Measurements from ENCODE around the gene RAD21L1. TPM values are rescaled to one million over a fixed set of nuclear protein-coding genes. Genes with fewer than 3 reads are reported as not detected.
A peak's percentile ranks its signal among the peaks of the same experiment; 100 is the strongest.

Gene RAD21L1
- polyA plus RNA-seq, 1 experiment: 0.04 TPM

DNA sequence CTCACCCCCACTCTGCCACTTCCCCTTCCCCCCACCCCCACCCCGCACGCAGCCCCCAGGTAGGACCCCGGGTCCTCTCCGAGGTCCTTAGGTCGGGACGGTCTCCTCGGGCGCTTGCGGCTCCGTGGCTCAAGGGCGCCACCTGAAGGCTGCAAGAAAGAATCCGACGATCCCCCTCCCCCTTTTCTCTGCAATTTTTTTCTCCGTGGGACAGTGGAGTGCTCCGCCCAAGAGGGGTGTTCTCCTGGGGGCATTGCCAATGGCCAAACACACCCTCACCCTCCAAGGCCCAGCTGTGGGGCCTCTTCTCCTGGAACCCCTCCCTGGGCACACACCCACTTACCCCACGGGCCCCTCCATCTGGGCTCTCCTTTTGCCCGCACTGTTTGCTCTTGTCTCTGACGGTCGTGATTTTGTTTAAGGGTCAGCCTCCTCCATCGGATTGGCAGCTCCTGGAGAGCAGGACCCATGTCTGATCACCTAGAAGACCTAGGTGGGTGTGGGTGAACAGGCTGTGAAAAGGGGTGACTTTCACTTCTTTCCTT, 40.0 kb upstream of the RAD21L1 start:
- H3K27me3 ChIP-seq (ENCODE audit: control insufficient read depth, insufficient read depth, low read length): peaks cover 44% of the 10 kb centered on the region
- DNase-seq (ENCODE audit: low read depth, low spot score): no peak
- CTCF ChIA-PET: interaction anchor here (0.6 to 1.5 kb wide), 5 partner anchors 10 to 942 kb away, joined by 3 to 12 read pairs (median 4); no protein-coding TSS in a partner anchor

GRCh38 chr20:1186367-1186991, 39.4 kb upstream of the RAD21L1 start:
- no peaks in the 10 kb centered on the region for H3K9me3 ChIP-seq (ENCODE audit: control insufficient read depth, insufficient read depth, low read length)
- H3K27me3 ChIP-seq (ENCODE audit: control insufficient read depth, insufficient read depth, low read length): peaks cover 46% of the 10 kb centered on the region
- no peak overlapping the region for H3K4me3 ChIP-seq (ENCODE audit: low read depth, low read length)

More for the DNA sequence above, 40.0 kb upstream of the RAD21L1 start:
- no peak overlapping the region for H3K27ac ChIP-seq (ENCODE audit: low read depth, low read length)
- peak; percentile 59 for TF ChIP-seq CTCF (IDR thresholded peaks at IDR 0.05; ENCODE audit: low read depth, low read length)
- no peaks in the 10 kb centered on the region for H3K9me3 ChIP-seq (ENCODE audit: control insufficient read depth, insufficient read depth, low read length)
- peak overlapping the region; percentile 37 for H3K4me3 ChIP-seq (ENCODE audit: low read depth, low read length)
- POLR2A ChIA-PET: no interaction called here

DNA sequence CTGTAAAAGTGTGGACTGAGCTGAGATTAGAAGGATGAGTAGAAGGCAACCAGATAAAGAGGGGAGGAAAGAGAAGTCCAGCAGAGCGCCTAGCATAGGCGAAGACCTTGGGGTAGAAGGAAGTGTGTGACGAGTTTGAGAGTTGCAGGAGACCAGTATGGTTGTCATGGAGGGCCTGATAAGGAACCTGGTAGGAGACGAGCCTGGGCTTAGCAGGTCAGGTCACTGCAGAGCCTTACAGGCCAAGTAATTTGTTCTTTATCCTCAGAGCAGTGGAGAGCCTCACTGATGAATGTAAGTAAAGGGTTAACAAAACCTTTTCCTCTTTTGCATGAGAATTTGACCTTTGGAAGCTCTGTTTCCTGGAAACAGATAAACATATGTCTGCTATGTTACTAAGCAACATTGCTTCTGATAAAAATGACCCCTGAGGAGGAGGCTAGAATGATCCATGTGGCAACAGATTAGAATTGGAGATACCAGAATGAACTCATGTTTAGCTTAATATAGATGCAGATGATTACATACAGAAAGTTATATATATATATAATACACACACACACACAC, 38.2 kb upstream of the RAD21L1 start:
- Histone ChIP-seq H3K4me3 (ENCODE audit: low read depth, low read length) (no peak overlapping the region), H3K27ac (ENCODE audit: low read depth, low read length) (no peak overlapping the region), H3K27me3 (ENCODE audit: control insufficient read depth, insufficient read depth, low read length) (peaks cover 44% of the 10 kb centered on the region), H3K9me3 (ENCODE audit: control insufficient read depth, insufficient read depth, low read length) (no peaks in the 10 kb centered on the region)
- no peak for TF ChIP-seq CTCF (IDR thresholded peaks at IDR 0.05; ENCODE audit: low read depth, low read length)
- ChIA-PET POLR2A (no interaction called here), CTCF (interaction anchor here (0.6 to 1.4 kb wide), 2 partner anchors 62 to 232 kb away, joined by 3 to 4 read pairs; no protein-coding TSS in a partner anchor)
- DNase-seq (ENCODE audit: low read depth, low spot score): no peak

More at GRCh38 chr20:1186367-1186991, 39.4 kb upstream of the RAD21L1 start:
- H3K27ac ChIP-seq (ENCODE audit: low read depth, low read length): no peak overlapping the region
- DNase-seq (ENCODE audit: low read depth, low spot score): no peak
- ChIA-PET CTCF (interaction anchor here (1.4 to 1.5 kb wide), 3 partner anchors 10 to 61 kb away, joined by 3 to 4 read pairs (median 4); no protein-coding TSS in a partner anchor), POLR2A (no interaction called here)
- TF ChIP-seq CTCF (IDR thresholded peaks at IDR 0.05; ENCODE audit: low read depth, low read length): no peak

DNA sequence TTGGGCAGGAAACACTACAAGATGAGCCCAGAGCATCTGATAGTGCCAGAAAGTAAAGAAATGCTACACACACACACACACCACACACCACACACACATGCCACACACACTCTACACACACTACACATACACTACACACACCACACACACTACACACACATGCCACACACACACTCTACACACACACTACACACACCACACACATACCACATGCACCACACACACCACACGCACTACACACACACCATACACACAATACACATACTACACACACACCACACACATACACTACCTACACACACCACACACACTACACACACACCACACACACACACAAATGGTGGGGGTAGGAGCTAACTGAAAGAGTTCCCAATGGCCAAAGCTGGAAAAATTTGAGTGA, 37.5 kb upstream of the RAD21L1 start:
- Histone ChIP-seq H3K4me3 (ENCODE audit: low read depth, low read length) (no peak overlapping the region), H3K9me3 (ENCODE audit: control insufficient read depth, insufficient read depth, low read length) (no peaks in the 10 kb centered on the region), H3K27me3 (ENCODE audit: control insufficient read depth, insufficient read depth, low read length) (peaks cover 40% of the 10 kb centered on the region), H3K27ac (ENCODE audit: low read depth, low read length) (no peak overlapping the region)
- no peak for DNase-seq (ENCODE audit: low read depth, low spot score)
- TF ChIP-seq CTCF (IDR thresholded peaks at IDR 0.05; ENCODE audit: low read depth, low read length): no peak
- POLR2A ChIA-PET: no interaction called here
- CTCF ChIA-PET: no interaction called here

DNA sequence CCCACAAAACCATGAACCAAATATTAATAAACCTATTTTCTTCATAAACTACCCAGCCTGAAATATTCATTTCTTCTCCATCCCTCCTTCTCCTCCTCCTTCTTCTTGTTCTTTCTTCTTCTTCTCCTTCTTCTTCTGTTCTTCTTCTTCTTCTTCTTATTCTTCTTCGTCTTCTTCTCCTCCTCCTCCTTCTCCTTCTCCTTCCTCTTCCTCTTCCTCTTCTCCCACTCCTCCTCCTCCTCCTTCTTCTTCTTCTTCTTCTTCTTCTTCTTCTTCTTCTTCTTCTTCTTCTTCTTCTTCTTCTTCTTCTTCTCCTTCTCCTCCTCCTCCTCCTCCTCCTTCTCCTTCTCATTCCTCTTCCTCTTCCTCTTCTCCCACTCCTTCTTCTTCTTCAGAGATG, 36.0 kb upstream of the RAD21L1 start:
- no peak overlapping the region for H3K27ac ChIP-seq (ENCODE audit: low read depth, low read length)
- peaks cover 28% of the 10 kb centered on the region for H3K27me3 ChIP-seq (ENCODE audit: control insufficient read depth, insufficient read depth, low read length)
- no peak for TF ChIP-seq CTCF (IDR thresholded peaks at IDR 0.05; ENCODE audit: low read depth, low read length)
- no peak for DNase-seq (ENCODE audit: low read depth, low spot score)
- ChIA-PET POLR2A (interaction anchor here (0.7 kb wide), 1 partner anchor 356 kb away, joined by 5 read pairs; the partner anchor contains the start of gene FAM110A), CTCF (interaction anchor here (0.7 kb wide), 1 partner anchor 16 kb away, joined by 3 read pairs; no protein-coding TSS in a partner anchor)
- H3K4me3 ChIP-seq (ENCODE audit: low read depth, low read length): no peak overlapping the region
- H3K9me3 ChIP-seq (ENCODE audit: control insufficient read depth, insufficient read depth, low read length): no peaks in the 10 kb centered on the region
